Measurements from ENCODE around the gene PARVB.

- TF ChIP-seq CTCF (IDR thresholded peaks at IDR 0.05 in 4 of 5, conservative IDR thresholded peaks at IDR 0.05 in 1 of 5) (no peak), POLR2A (IDR thresholded peaks at IDR 0.05) (no peak)
These were observed 4.7 kb upstream of the PARVB start for GRCh38 chr22:44019416-44019815.

Measured in gastrocnemius medialis (tissue), 4 donors.